DOHH2 (cell line): ENCODE data around the gene EPHB1.

Experiments used
- H3F3A ChIP-seq: fragments of 200-600 bp; sonication (generic), shearing (Covaris generic); 2 replicates; pipeline ENCODE4 v1.6.0; 2016; ENCODE audit warnings: antibody characterized with exemption, mild to moderate bottlenecking; ENCODE audit not compliant: control insufficient read depth, insufficient read depth
- H3K27ac ChIP-seq: fragments of 200-600 bp; sonication (generic); 2 replicates; pipeline ENCODE4 v1.5.1; 2014; ENCODE audit warnings: low read depth, mild to moderate bottlenecking, low read length, moderate library complexity
- H3K27me3 ChIP-seq: fragments of 200-600 bp; sonication (generic); 2 replicates; pipeline ENCODE4 v1.6.1; 2014; ENCODE audit warnings: mild to moderate bottlenecking, low read length, mixed read lengths; ENCODE audit not compliant: control insufficient read depth
- H3K36me3 ChIP-seq: fragments of 200-600 bp; sonication (generic); 2 replicates; pipeline ENCODE4 v1.6.1; 2014; ENCODE audit warnings: mild to moderate bottlenecking, low read length, moderate library complexity, mixed read lengths; ENCODE audit not compliant: control insufficient read depth
- H3K4me1 ChIP-seq: fragments of 200-600 bp; sonication (generic); 2 replicates; pipeline ENCODE4 v1.6.1; 2014; ENCODE audit warnings: mild to moderate bottlenecking, low read length, mixed read lengths; ENCODE audit not compliant: control insufficient read depth
- H3K4me2 ChIP-seq: fragments of 200-600 bp; sonication (generic); 2 replicates; pipeline ENCODE4 v1.6.0; 2014; ENCODE audit warnings: mild to moderate bottlenecking, low read length, moderate library complexity
- H3K4me3 ChIP-seq: fragments of 200-600 bp; sonication (generic); 2 replicates; pipeline ENCODE4 v1.5.1; 2014; ENCODE audit warnings: mild to moderate bottlenecking, low read length, mixed read lengths
- H3K79me2 ChIP-seq: fragments of 200-600 bp; sonication (generic); 2 replicates; pipeline ENCODE4 v1.6.1; 2014; ENCODE audit warnings: mild to moderate bottlenecking, low read length, mixed read lengths; ENCODE audit not compliant: control insufficient read depth
- H3K9me2 ChIP-seq: fragments of 200-600 bp; sonication (generic); replicated peaks from 2 replicates; pipeline ENCODE4 v1.6.1; 2014; ENCODE audit warnings: mild to moderate bottlenecking, low read length, mixed read lengths; ENCODE audit not compliant: control insufficient read depth
- H3K9me3 ChIP-seq: fragments of 200-600 bp; sonication (generic); 2 replicates; pipeline ENCODE4 v1.6.1; 2014; ENCODE audit warnings: antibody characterized with exemption, low read length, mixed read lengths; ENCODE audit not compliant: control insufficient read depth, insufficient read depth
- H4K20me1 ChIP-seq: fragments of 200-600 bp; sonication (generic); 2 replicates; pipeline ENCODE4 v1.6.0; 2014; ENCODE audit warnings: low read depth, mild to moderate bottlenecking, antibody characterized with exemption, low read length, moderate library complexity; ENCODE audit not compliant: control insufficient read depth, insufficient read depth
- CTCF ChIP-seq: fragments of 200-600 bp; sonication (generic); IDR thresholded peaks from one replicate; pipeline ENCODE4 v1.5.1; 2014; ENCODE audit warnings: antibody characterized with exemption, mild to moderate bottlenecking, low read depth, low read length; ENCODE audit not compliant: poor library complexity, severe bottlenecking
- EZH2phosphoT487 ChIP-seq: fragments of 200-600 bp; sonication (generic); IDR thresholded peaks from 2 replicates; pipeline ENCODE4 v1.6.1; 2017; ENCODE audit warnings: borderline replicate concordance, mild to moderate bottlenecking, antibody characterized with exemption, low read length, moderate library complexity, mixed read lengths

Gene EPHB1

GRCh38 chr3:134876836-134877235 lies 81.8 kb downstream of the EPHB1 start:
- TF ChIP-seq EZH2phosphoT487 (no peak), CTCF (no peak)
- H3K27me3 ChIP-seq, result no peaks in the 10 kb centered on the region
- H3K27ac ChIP-seq, result no peak overlapping the region
- no peak overlapping the region for H3K4me2 ChIP-seq
- H3K9me3 ChIP-seq, result no peaks in the 10 kb centered on the region
- no peak overlapping the region for H3K4me3 ChIP-seq
- H3K36me3 ChIP-seq, result no peaks in the 10 kb centered on the region
- no peaks in the 10 kb centered on the region for H3K4me1 ChIP-seq
- H3F3A ChIP-seq, result no peaks in the 10 kb centered on the region
- no peaks in the 10 kb centered on the region for H3K9me2 ChIP-seq
- H4K20me1 ChIP-seq, result no peaks in the 10 kb centered on the region
- no peaks in the 10 kb centered on the region for H3K79me2 ChIP-seq

- no peaks in the 10 kb centered on the region for H3K79me2 ChIP-seq
- H3K9me3 ChIP-seq, result no peaks in the 10 kb centered on the region
- no peaks in the 10 kb centered on the region for H3F3A ChIP-seq
- H3K36me3 ChIP-seq, result no peaks in the 10 kb centered on the region
- TF ChIP-seq CTCF (no peak), EZH2phosphoT487 (no peak)
- no peak overlapping the region for H3K27ac ChIP-seq
- H3K9me2 ChIP-seq, result no peaks in the 10 kb centered on the region
- H3K4me2 ChIP-seq, result no peak overlapping the region
- no peaks in the 10 kb centered on the region for H3K27me3 ChIP-seq
- H3K4me1 ChIP-seq, result no peaks in the 10 kb centered on the region
- no peak overlapping the region for H3K4me3 ChIP-seq
- H4K20me1 ChIP-seq, result no peaks in the 10 kb centered on the region
Measured at GRCh38 chr3:134877788-134878187, 82.7 kb downstream of the EPHB1 start.

GRCh38 chr3:134879990-134880389 lies 84.9 kb downstream of the EPHB1 start:
- Histone ChIP-seq H3K27ac (no peak overlapping the region), H4K20me1 (no peaks in the 10 kb centered on the region), H3K4me2 (no peak overlapping the region), H3F3A (no peaks in the 10 kb centered on the region), H3K79me2 (no peaks in the 10 kb centered on the region), H3K36me3 (no peaks in the 10 kb centered on the region), H3K9me2 (no peaks in the 10 kb centered on the region), H3K4me1 (no peaks in the 10 kb centered on the region), H3K27me3 (no peaks in the 10 kb centered on the region), H3K4me3 (no peak overlapping the region), H3K9me3 (no peaks in the 10 kb centered on the region)
- no peak for TF ChIP-seq CTCF
- no peak for TF ChIP-seq EZH2phosphoT487

GRCh38 chr3:134880431-134880830 lies 85.4 kb downstream of the EPHB1 start:
- Histone ChIP-seq H3K9me3 (no peaks in the 10 kb centered on the region), H3K4me3 (no peak overlapping the region), H3F3A (no peaks in the 10 kb centered on the region), H3K4me2 (no peak overlapping the region), H3K27ac (no peak overlapping the region), H3K79me2 (no peaks in the 10 kb centered on the region), H4K20me1 (no peaks in the 10 kb centered on the region), H3K4me1 (no peaks in the 10 kb centered on the region), H3K9me2 (no peaks in the 10 kb centered on the region), H3K36me3 (no peaks in the 10 kb centered on the region), H3K27me3 (no peaks in the 10 kb centered on the region)
- no peak for TF ChIP-seq CTCF
- no peak for TF ChIP-seq EZH2phosphoT487
